NCI-H2081 (cell line): ENCODE measurements around the gene KLHL33.
"Not testable (repeated sequence)": the region's sequence is repeated elsewhere in the genome, so short reads cannot be mapped to it uniquely, and the experiment has no call there.

Source experiments
- DNase-seq, 2 experiments: peaks; one replicate each; lab custom pipeline; 2025; lab: John Stamatoyannopoulos, UW

Gene KLHL33

GRCh38 chr14:20435582-20436362, at the start of gene KLHL33:
Gene KLHL33, minus strand, starts transcription at chr14:20436166. Its CDS starts 355 bp downstream, at chr14:20435811.
- no peak for DNase-seq

GRCh38 chr14:20482382-20482781, 46.4 kb upstream of the KLHL33 start:
- no peak for DNase-seq

GRCh38 chr14:20478894-20479293, 42.9 kb upstream of the KLHL33 start:
- DNase-seq: no peak

DNA sequence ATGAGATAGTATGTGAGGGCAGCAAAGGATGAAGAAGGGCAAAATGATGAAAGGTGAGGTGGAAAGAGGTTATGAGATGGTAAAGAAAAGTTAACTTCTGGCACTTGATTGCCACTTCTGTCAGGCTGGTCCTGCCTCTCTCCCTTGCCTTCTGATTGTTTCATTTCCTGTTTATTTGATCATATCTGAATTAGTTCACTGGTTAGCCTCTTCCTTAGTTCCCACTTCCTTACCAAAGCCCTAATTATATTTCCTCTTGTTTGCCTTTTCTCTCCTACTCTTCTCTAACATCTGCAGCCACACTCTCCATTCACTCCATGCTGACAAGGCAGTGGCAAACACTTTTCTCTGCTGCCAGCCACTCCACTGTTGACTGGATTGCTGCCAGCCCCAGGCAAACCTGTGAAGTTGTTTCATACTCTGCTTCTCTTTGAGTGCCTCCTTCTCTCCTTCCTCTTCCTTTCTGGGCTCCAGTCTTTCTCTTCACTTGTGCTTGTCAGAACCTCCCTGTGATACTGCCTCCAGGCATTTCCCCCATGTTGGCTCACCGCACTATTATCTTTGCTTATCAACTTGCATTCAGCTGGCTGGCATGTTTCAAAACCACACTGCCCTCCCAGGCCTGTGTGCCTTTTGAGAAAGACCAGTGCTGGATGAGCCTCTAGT, 41.4 kb upstream of the KLHL33 start:
- DNase-seq: no peak

DNA sequence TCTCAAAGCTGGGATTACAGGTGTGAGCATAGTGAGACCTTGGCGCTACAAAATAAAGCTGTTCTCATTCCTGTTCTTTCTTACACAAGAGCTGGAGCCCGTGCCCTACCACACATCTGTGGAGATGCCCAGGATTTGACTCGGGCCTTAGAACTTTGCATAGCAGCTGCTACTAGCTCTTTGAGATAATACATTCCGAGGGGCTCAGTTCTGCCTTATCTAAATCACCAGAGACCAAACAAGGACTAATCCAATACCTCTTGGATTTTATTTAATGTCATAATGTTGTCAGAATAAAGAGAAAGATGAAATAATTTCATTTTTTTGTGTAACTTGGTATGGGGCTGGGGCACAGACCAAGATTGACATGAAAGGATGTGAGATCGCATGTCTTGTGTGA, 40.8 kb upstream of the KLHL33 start:
- no peak for DNase-seq

GRCh38 chr14:20472536-20473169, 36.7 kb upstream of the KLHL33 start:
- no peak for DNase-seq

GRCh38 chr14:20470603-20470901, 34.6 kb upstream of the KLHL33 start:
- peak in 1 of 2 experiments; percentile 24 for DNase-seq

DNA sequence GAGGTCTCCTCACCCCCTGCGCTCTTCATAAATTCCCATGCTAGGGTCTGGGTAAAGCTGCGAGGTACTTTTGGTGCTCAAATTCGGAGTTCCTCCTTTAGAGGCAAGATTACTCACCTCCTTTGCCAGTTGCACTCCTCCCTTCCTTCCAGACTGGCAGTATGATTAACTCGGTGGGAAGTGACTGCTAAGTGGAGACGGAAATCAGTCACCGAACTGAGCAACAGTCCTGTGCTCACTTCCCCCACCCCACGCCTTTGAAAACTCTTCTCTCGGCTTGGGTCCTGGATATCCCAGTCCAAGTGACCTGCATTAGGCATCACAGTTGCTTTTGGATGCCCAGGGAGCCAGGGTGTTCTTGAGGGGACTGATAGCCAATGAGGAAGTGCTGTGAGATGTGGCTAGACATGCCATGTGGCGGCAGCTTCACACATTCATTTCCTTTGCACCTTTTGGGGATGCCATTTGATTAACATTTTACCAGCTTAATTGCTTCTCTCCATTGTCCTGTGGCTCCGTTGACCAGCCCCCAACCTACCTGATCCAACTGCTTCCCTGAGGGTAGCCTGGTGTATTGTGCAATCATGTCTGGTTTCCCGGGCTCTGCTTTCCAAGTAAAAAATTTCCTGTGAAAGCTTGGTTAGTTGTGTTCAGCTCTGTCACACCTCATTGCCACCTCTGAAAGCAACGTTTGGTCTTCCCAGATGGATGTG, 34.1 kb upstream of the KLHL33 start:
- peak; percentile 14 to 56 for DNase-seq

GRCh38 chr14:20469242-20469889, 33.4 kb upstream of the KLHL33 start, which contains the start of gene PNP:
Gene PNP, plus strand, starts transcription at chr14:20469406. Its CDS starts 119 bp downstream, at chr14:20469525.
- DNase-seq: peak; percentile 92 to 95

DNA sequence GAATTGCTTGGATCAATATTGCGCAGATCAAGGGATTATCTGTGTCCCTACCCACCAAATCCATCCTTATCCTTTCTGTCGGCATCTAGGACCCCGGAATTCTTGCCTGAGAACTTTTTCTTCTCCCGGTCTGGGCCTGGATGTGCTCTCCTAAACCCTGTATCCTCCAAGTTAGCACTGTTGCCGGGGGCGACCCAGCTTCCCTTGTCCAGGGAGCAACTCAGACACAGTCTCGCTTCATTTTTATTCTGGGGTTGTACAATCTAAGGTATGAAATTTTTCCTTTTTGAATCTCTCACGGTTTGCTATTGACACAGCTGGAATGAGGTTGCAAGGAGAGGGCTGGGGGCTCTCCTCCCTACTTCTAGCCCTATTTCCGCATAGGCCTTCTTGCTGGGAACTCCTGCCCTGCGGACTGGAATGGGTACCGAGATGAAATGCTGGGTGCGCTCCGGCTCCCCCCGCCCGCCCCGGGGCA, 32.8 kb upstream of the KLHL33 start:
- DNase-seq: no peak

GRCh38 chr14:20461225-20462141, 25.5 kb upstream of the KLHL33 start, which contains the start of gene PIP4P1:
Gene PIP4P1, minus strand, starts transcription at chr14:20461434. Its CDS starts 109 bp downstream, at chr14:20461325.
- peak; percentile 98 to 100 for DNase-seq

DNA sequence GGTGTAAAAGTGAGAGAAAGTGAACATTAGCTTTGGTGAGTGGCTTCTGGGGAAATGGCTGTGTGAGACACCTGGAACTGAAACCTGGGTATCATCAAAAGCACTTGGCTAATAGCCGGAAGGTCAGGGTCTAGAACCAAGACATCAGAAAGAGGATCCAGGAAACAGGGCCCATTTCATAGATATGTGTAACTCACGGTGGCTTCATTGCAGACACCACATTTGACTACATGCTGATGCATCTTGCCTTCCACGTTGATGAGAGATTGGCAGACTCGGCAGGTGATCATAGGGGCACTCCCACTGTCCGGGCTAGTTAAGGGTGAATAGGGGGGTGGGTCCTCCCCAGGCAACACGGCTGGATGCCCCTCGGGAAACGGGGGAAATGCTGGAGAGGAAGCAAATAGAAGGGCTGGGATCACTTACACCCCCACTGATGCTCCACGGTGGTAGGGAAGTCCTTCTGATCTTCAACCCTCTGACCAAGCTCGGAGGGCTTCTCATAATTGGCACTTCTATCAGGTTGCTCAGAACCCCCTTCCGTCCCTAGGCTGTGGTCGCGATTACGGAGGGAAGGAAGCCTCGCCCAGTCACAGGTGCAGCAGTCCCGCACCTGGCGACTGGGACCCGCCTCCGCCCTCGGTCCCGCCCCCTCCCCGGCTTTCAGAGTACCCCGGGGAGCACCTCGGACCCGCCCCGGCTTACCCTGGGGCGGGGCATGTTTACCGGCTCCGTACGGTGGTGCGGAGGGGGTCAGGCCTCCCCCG, 24.7 kb upstream of the KLHL33 start:
- DNase-seq: peak; percentile 51 to 67

DNA sequence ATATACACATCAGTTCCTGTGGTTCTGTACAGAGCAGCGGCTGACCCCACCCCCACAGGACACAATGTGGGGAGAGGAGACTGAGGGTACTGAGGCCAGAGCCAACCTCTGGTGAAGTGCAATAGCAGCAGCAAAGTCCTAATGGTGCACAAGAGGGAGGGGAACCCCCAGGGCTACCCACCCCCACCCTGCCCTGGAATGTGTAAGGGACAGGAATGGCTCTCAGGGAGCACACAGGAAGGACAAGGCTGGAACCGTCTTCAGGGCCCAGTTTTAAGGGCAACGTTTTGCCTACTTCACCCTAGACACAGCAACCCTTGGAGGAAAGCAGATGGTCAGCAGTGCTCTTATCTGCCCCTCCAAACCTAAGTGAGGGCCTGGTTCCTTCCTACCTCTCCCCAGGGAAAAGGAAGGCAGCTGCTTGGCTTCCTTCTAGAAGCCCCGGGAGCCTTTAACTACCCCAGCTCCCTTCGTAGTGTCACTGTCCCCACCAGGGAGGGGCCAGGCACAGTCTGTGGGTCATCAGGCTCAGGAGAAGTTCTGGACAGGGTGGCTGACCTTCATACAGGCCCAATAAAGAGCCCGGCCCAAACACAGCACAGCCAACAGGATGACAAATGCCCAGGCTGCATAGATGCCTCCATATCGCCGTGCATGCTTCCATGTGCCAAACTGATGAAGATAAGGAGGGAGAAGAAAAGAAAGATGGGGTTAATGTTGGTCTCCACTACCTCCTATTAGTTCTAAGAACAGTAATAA, 22.2 kb upstream of the KLHL33 start:
- DNase-seq: no peak

DNA sequence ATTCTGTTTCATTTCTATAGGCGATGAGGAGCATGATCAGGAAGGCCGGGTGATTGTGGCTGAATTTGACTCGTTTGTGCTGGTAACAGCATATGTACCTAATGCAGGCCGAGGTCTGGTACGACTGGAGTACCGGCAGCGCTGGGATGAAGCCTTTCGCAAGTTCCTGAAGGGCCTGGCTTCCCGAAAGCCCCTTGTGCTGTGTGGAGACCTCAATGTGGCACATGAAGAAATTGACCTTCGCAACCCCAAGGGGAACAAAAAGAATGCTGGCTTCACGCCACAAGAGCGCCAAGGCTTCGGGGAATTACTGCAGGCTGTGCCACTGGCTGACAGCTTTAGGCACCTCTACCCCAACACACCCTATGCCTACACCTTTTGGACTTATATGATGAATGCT, 21.0 kb upstream of the KLHL33 start:
- DNase-seq: no peak

- peak; percentile 75 to 85 for DNase-seq
Observed at GRCh38 chr14:20455355-20456300, 19.7 kb upstream of the KLHL33 start.

GRCh38 chr14:20454516-20455354, 18.8 kb upstream of the KLHL33 start, which contains the start of the genes APEX1 and OSGEP:
Gene APEX1, plus strand, starts transcription at chr14:20455226. Its CDS starts 420 bp downstream, at chr14:20455646.
Gene OSGEP, minus strand, starts transcription at chr14:20454812. Its CDS starts 129 bp downstream, at chr14:20454683.
- DNase-seq: peak; percentile 98 to 99

DNA sequence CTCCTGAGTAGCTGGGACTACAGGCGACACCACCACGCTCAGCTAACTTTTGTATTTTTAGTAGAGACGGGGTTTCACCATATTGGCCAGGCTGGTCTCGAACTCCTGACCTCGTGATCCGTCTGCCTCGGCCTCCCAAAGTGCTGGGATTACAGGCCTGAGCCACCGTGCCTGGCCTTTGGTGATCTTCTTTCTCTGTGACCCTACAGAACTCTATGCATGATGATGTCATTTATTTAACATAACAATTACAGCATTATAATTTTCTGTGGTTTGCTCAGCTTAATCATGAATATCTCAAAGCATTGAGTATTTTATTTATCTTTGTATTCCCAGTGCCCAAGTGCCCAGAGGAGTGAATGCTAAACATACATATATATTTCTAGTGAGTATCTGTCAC, 16.9 kb upstream of the KLHL33 start:
- DNase-seq: not testable (repeated sequence)
